GM23248 (cell line): ENCODE measurements around the gene GOLGA6L10. TPM values are rescaled to one million over a fixed set of nuclear protein-coding genes. Genes with fewer than 3 reads are reported as not detected.
"Not testable (repeated sequence)": the region's sequence is repeated elsewhere in the genome, so short reads cannot be mapped to it uniquely, and the experiment has no call there.

Experiments used
- DNase-seq: peaks from one replicate; pipeline ENCODE4 v3.0.0-alpha.2; 2015
- H2AFZ ChIP-seq: fragments of 200-600 bp; sonication (generic); 2 replicates; pipeline ENCODE4 v1.6.1; 2016; ENCODE audit warnings: antibody characterized with exemption
- H3F3A ChIP-seq: fragments of 200-600 bp; sonication (generic); 2 replicates; pipeline ENCODE4 v1.6.1; 2016; ENCODE audit warnings: mild to moderate bottlenecking, antibody characterized with exemption, mixed run types; ENCODE audit not compliant: insufficient read depth
- H3K27ac ChIP-seq: fragments of 200-600 bp; sonication (generic); 2 replicates; pipeline ENCODE4 v1.5.1; 2016; ENCODE audit warnings: mild to moderate bottlenecking
- H3K27me3 ChIP-seq: fragments of 200-600 bp; sonication (generic); replicated peaks from 2 replicates; pipeline ENCODE4 v1.6.1; 2016; ENCODE audit warnings: mild to moderate bottlenecking; ENCODE audit not compliant: insufficient read depth
- H3K36me3 ChIP-seq: fragments of 200-600 bp; sonication (generic); 2 replicates; pipeline ENCODE4 v1.6.1; 2016; ENCODE audit warnings: low read depth, mild to moderate bottlenecking
- H3K4me1 ChIP-seq: fragments of 200-600 bp; sonication (generic); 2 replicates; pipeline ENCODE4 v1.6.1; 2016; ENCODE audit warnings: mild to moderate bottlenecking; ENCODE audit not compliant: insufficient read depth
- H3K4me2 ChIP-seq: fragments of 200-600 bp; sonication (generic); one replicate; pipeline ENCODE4 v1.6.1; 2016; ENCODE audit warnings: mild to moderate bottlenecking; ENCODE audit not compliant: unreplicated experiment
- H3K4me3 ChIP-seq: fragments of 200-600 bp; sonication (generic); 2 replicates; pipeline ENCODE4 v1.5.1; 2016; ENCODE audit warnings: mild to moderate bottlenecking
- H3K79me2 ChIP-seq: fragments of 200-600 bp; sonication (generic); 2 replicates; pipeline ENCODE4 v1.6.1; 2016; ENCODE audit warnings: mild to moderate bottlenecking; ENCODE audit not compliant: insufficient read depth
- H3K9ac ChIP-seq: fragments of 200-600 bp; sonication (generic); 2 replicates; pipeline ENCODE4 v1.6.1; 2016; ENCODE audit warnings: mild to moderate bottlenecking
- H3K9me2 ChIP-seq: fragments of 200-600 bp; sonication (generic); 2 replicates; pipeline ENCODE4 v1.6.1; 2016; ENCODE audit warnings: mixed run types, mild to moderate bottlenecking, moderate library complexity; ENCODE audit not compliant: insufficient read depth
- H3K9me3 ChIP-seq: fragments of 200-600 bp; sonication (generic); one replicate; pipeline ENCODE4 v1.6.1; 2017; ENCODE audit warnings: low read depth
- H4K20me1 ChIP-seq: fragments of 200-600 bp; sonication (generic); 2 replicates; pipeline ENCODE4 v1.6.0; 2016; ENCODE audit not compliant: insufficient read depth
- EZH2 ChIP-seq: fragments of 200-600 bp; sonication (generic); IDR thresholded peaks from 2 replicates; pipeline ENCODE4 v1.6.1; 2018; ENCODE audit warnings: antibody characterized with exemption, mild to moderate bottlenecking; ENCODE audit not compliant: insufficient read depth, poor library complexity, severe bottlenecking
- EZH2phosphoT487 ChIP-seq: fragments of 200-600 bp; sonication (generic); IDR thresholded peaks from 2 replicates; pipeline ENCODE4 v1.6.1; 2018; ENCODE audit warnings: antibody characterized with exemption, moderate library complexity, mild to moderate bottlenecking, low read depth; ENCODE audit not compliant: insufficient read depth
- WGBS, 2 experiments: methylation state at CpG; one replicate each; pipeline ENCODE4 v1.1.6; 2015 to 2017; ENCODE audit warnings: low lambda C conversion rate in 2 of 2, low coverage in 1 of 2; ENCODE audit errors: missing lambda C conversion rate in 2 of 2; 5-methylcytosine and 5-hydroxymethylcytosine counted together
- in situ Hi-C: fragments of 300-500 bp; cut with MboI; formaldehyde crosslinking; loops from 2 replicates; pipeline ENCODE4 v1.15.0; 2020
- polyA plus RNA-seq: library from polyadenylated mRNA; unstranded; fragments of >200 nt; fragmentation: Nextera tagmentation; extraction: Ambion mirVana; gene quantifications from 2 replicates; pipeline ENCODE4 v1.2.1, GENCODE V29; 2016
- total RNA-seq: library from RNA; depleted of rRNA; stranded (reverse); fragments of >200 nt; shearing (Covaris generic); gene quantifications from 2 replicates; pipeline ENCODE4 v1.2.3, GENCODE V29; 2014

Gene GOLGA6L10
- total and polyA plus RNA-seq, 2 experiments from 2014 or later, result under 0.01 TPM; not detected in 1

GRCh38 chr15:82315519-82316246, 33.6 kb downstream of the GOLGA6L10 start:
- in situ Hi-C loops, result no loop called here
- H3K4me1 ChIP-seq, result 0 out of 2 replicates have a peak, but pooled peaks cover 8% of the 10 kb centered on the region
- no peak overlapping the region for H3K27ac ChIP-seq
- H3K4me3 ChIP-seq, result no peak overlapping the region
- WGBS, 2 experiments, result 66 to 70% methylated on average over 24 of the region's 24 CpGs
- H3K9ac ChIP-seq, result no peak overlapping the region
- H3K9me3 ChIP-seq, result no peaks in the 10 kb centered on the region
- H3F3A ChIP-seq, result 0 out of 2 replicates have a peak, but pooled peaks cover 5% of the 10 kb centered on the region
- H3K9me2 ChIP-seq, result no peaks in the 10 kb centered on the region
- H3K79me2 ChIP-seq, result no peaks in the 10 kb centered on the region
- TF ChIP-seq EZH2phosphoT487 (no peak), EZH2 (no peak)
- H3K36me3 ChIP-seq, result no peaks in the 10 kb centered on the region
- no peak overlapping the region for H3K4me2 ChIP-seq
- no peak for DNase-seq
- H3K27me3 ChIP-seq, result peaks cover 12% of the 10 kb centered on the region
- no peak overlapping the region for H2AFZ ChIP-seq
- H4K20me1 ChIP-seq, result no peaks in the 10 kb centered on the region

- H3K79me2 ChIP-seq, result no peaks in the 10 kb centered on the region
- H3K36me3 ChIP-seq, result no peaks in the 10 kb centered on the region
- peaks cover 18% of the 10 kb centered on the region for H3K27me3 ChIP-seq
- no peaks in the 10 kb centered on the region for H3K9me3 ChIP-seq
- no peak overlapping the region for H2AFZ ChIP-seq
- H3K4me2 ChIP-seq, result no peak overlapping the region
- no peak for DNase-seq
- H3K4me3 ChIP-seq, result no peak overlapping the region
- H3F3A ChIP-seq, result 0 out of 2 replicates have a peak, but pooled peaks cover 5% of the 10 kb centered on the region
- 0 out of 2 replicates have a peak, but pooled peaks cover 8% of the 10 kb centered on the region for H3K4me1 ChIP-seq
- no peak overlapping the region for H3K27ac ChIP-seq
- 75 to 80% methylated on average over 9 of the region's 9 CpGs for WGBS, 2 experiments
- in situ Hi-C loops, result no loop called here
- H4K20me1 ChIP-seq, result no peaks in the 10 kb centered on the region
- no peak for TF ChIP-seq EZH2
- no peak for TF ChIP-seq EZH2phosphoT487
- no peak overlapping the region for H3K9ac ChIP-seq
- no peaks in the 10 kb centered on the region for H3K9me2 ChIP-seq
These were observed 34.3 kb downstream of the GOLGA6L10 start for GRCh38 chr15:82314769-82315518.

GRCh38 chr15:82313951-82314768, 35.1 kb downstream of the GOLGA6L10 start:
- in situ Hi-C loops, H3K4me1 ChIP-seq, H4K20me1 ChIP-seq, H3K27ac ChIP-seq, H3K4me3 ChIP-seq, H3K9ac ChIP-seq, H3K36me3 ChIP-seq, H2AFZ ChIP-seq, H3K9me2 ChIP-seq, DNase-seq, H3K9me3 ChIP-seq, H3K79me2 ChIP-seq, H3F3A ChIP-seq, H3K4me2 ChIP-seq: not testable (repeated sequence)
- peaks cover 25% of the 10 kb centered on the region for H3K27me3 ChIP-seq
- WGBS, 2 experiments, result 71 to 77% methylated on average over 21 of the region's 21 CpGs

GRCh38 chr15:82313446-82313845, 35.8 kb downstream of the GOLGA6L10 start:
- H3K36me3 ChIP-seq, result no peaks in the 10 kb centered on the region
- no peak for DNase-seq
- H4K20me1 ChIP-seq, result no peaks in the 10 kb centered on the region
- H3K9me2 ChIP-seq, result no peaks in the 10 kb centered on the region
- 91 to 96% methylated on average over 2 of the region's 2 CpGs for WGBS, 2 experiments
- no peaks in the 10 kb centered on the region for H3K9me3 ChIP-seq
- TF ChIP-seq EZH2 (no peak), EZH2phosphoT487 (no peak)
- H3K9ac ChIP-seq, result no peak overlapping the region
- 0 out of 2 replicates have a peak, but pooled peaks cover 5% of the 10 kb centered on the region for H3F3A ChIP-seq
- no peak overlapping the region for H3K4me3 ChIP-seq
- H3K79me2 ChIP-seq, result no peaks in the 10 kb centered on the region
- in situ Hi-C loops, result no loop called here
- no peak overlapping the region for H3K4me2 ChIP-seq
- 0 out of 2 replicates have a peak, but pooled peaks cover 8% of the 10 kb centered on the region for H3K4me1 ChIP-seq
- no peak overlapping the region for H2AFZ ChIP-seq
- peaks cover 26% of the 10 kb centered on the region for H3K27me3 ChIP-seq
- H3K27ac ChIP-seq, result no peak overlapping the region
